ENCODE measurements around the gene SLC45A1.

Gene SLC45A1

DNA sequence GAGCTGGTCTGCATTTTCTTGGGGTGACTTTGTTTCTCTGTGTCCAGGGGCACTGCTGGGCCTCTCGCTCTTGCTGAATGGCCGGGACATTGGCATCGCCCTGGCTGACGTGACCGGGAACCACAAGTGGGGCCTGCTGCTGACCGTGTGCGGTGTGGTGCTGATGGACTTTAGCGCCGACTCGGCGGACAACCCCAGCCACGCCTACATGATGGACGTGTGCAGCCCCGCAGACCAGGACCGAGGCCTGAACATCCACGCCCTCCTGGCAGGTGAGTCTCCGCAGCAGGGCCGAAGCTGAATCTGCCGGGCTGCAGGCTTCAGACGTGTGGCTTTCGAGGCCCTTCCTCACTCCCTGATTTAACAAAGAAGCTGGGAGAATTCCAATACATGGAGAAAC lies 7.9 kb downstream of the SLC45A1 start:
- no peaks in the 10 kb centered on the region for H3K9me3 ChIP-seq (ENCODE audit: control insufficient read depth, insufficient read depth, low read length)
- H3K4me3 ChIP-seq (ENCODE audit: low read length): no peak overlapping the region
- no peak for DNase-seq (ENCODE audit: low read depth, low spot score)
- H3K36me3 ChIP-seq (ENCODE audit: control insufficient read depth, insufficient read depth, low read length): no peaks in the 10 kb centered on the region
- H3K4me1 ChIP-seq (ENCODE audit: control insufficient read depth, insufficient read depth, low read length): peaks cover 4% of the 10 kb centered on the region; the same call in 1 of the 2 replicates
- no peak overlapping the region for H3K27ac ChIP-seq (ENCODE audit: low read length)
- no CpG with 5 or more reads among the region's 21 CpGs for WGBS (ENCODE audit: insufficient coverage, insufficient read length)
- no peaks in the 10 kb centered on the region for H3K27me3 ChIP-seq (ENCODE audit: control insufficient read depth, insufficient read depth, low read length)

GRCh38 chr1:8326265-8326664 lies 8.4 kb downstream of the SLC45A1 start:
- no CpG with 5 or more reads among the region's 13 CpGs for WGBS (ENCODE audit: insufficient coverage, insufficient read length)
- Histone ChIP-seq H3K27ac (ENCODE audit: low read length) (no peak overlapping the region), H3K36me3 (ENCODE audit: control insufficient read depth, insufficient read depth, low read length) (no peaks in the 10 kb centered on the region), H3K4me1 (ENCODE audit: control insufficient read depth, insufficient read depth, low read length) (peaks cover 4% of the 10 kb centered on the region; the same call in 1 of the 2 replicates), H3K9me3 (ENCODE audit: control insufficient read depth, insufficient read depth, low read length) (no peaks in the 10 kb centered on the region), H3K4me3 (ENCODE audit: low read length) (no peak overlapping the region), H3K27me3 (ENCODE audit: control insufficient read depth, insufficient read depth, low read length) (no peaks in the 10 kb centered on the region)
- DNase-seq (ENCODE audit: low read depth, low spot score): no peak

DNA sequence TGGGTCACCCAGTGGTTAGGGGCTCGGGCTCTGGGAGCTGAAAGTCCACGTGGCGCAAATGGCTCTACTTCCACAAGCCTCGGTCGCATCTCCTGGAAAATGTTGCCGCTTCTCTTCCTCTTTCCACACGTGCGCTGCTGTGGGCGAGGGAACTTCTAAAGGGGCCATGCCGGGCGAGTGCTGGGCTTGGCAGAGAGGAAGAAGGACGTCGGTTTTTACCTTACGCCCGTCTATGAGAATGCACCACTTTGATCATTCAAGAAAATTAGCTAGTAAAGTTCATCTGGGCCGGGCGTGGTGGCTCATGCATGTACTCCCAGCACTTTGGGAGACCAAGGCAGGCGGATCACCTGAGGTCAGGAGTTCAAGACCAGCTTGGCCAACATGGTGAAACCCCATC lies 10.4 kb downstream of the SLC45A1 start:
- H3K27me3 ChIP-seq (ENCODE audit: control insufficient read depth, insufficient read depth, low read length): no peaks in the 10 kb centered on the region
- H3K9me3 ChIP-seq (ENCODE audit: control insufficient read depth, insufficient read depth, low read length): no peaks in the 10 kb centered on the region
- H3K36me3 ChIP-seq (ENCODE audit: control insufficient read depth, insufficient read depth, low read length): no peaks in the 10 kb centered on the region
- no peak overlapping the region for H3K27ac ChIP-seq (ENCODE audit: low read length)
- DNase-seq (ENCODE audit: low read depth, low spot score): no peak
- H3K4me3 ChIP-seq (ENCODE audit: low read length): no peak overlapping the region
- peaks cover 4% of the 10 kb centered on the region; the same call in 1 of the 2 replicates for H3K4me1 ChIP-seq (ENCODE audit: control insufficient read depth, insufficient read depth, low read length)
- no CpG with 5 or more reads among the region's 18 CpGs for WGBS (ENCODE audit: insufficient coverage, insufficient read length)

- H3K27ac ChIP-seq (ENCODE audit: low read length): no peak overlapping the region
- WGBS (ENCODE audit: insufficient coverage, insufficient read length): no CpG with 5 or more reads among the region's 12 CpGs
- no peak overlapping the region for H3K4me3 ChIP-seq (ENCODE audit: low read length)
- H3K9me3 ChIP-seq (ENCODE audit: control insufficient read depth, insufficient read depth, low read length): no peaks in the 10 kb centered on the region
- H3K4me1 ChIP-seq (ENCODE audit: control insufficient read depth, insufficient read depth, low read length): peaks cover 4% of the 10 kb centered on the region; the same call in 1 of the 2 replicates
- H3K36me3 ChIP-seq (ENCODE audit: control insufficient read depth, insufficient read depth, low read length): no peaks in the 10 kb centered on the region
- no peaks in the 10 kb centered on the region for H3K27me3 ChIP-seq (ENCODE audit: control insufficient read depth, insufficient read depth, low read length)
- no peak for DNase-seq (ENCODE audit: low read depth, low spot score)
Observed at GRCh38 chr1:8329439-8329838, 11.5 kb downstream of the SLC45A1 start.

- H3K27me3 ChIP-seq (ENCODE audit: control insufficient read depth, insufficient read depth, low read length): no peaks in the 10 kb centered on the region
- H3K9me3 ChIP-seq (ENCODE audit: control insufficient read depth, insufficient read depth, low read length): no peaks in the 10 kb centered on the region
- H3K27ac ChIP-seq (ENCODE audit: low read length): no peak overlapping the region
- DNase-seq (ENCODE audit: low read depth, low spot score): no peak
- no peak overlapping the region for H3K4me3 ChIP-seq (ENCODE audit: low read length)
- H3K36me3 ChIP-seq (ENCODE audit: control insufficient read depth, insufficient read depth, low read length): no peaks in the 10 kb centered on the region
- peaks cover 4% of the 10 kb centered on the region; the same call in 1 of the 2 replicates for H3K4me1 ChIP-seq (ENCODE audit: control insufficient read depth, insufficient read depth, low read length)
- WGBS (ENCODE audit: insufficient coverage, insufficient read length): no CpG with 5 or more reads among the region's 14 CpGs
Observed at GRCh38 chr1:8329858-8330257, 11.9 kb downstream of the SLC45A1 start.

- H3K27ac ChIP-seq (ENCODE audit: low read length): no peak overlapping the region
- H3K4me1 ChIP-seq (ENCODE audit: control insufficient read depth, insufficient read depth, low read length): peaks cover 4% of the 10 kb centered on the region; the same call in 1 of the 2 replicates
- no peak for DNase-seq (ENCODE audit: low read depth, low spot score)
- H3K36me3 ChIP-seq (ENCODE audit: control insufficient read depth, insufficient read depth, low read length): no peaks in the 10 kb centered on the region
- no peaks in the 10 kb centered on the region for H3K9me3 ChIP-seq (ENCODE audit: control insufficient read depth, insufficient read depth, low read length)
- no CpG with 5 or more reads among the region's 47 CpGs for WGBS (ENCODE audit: insufficient coverage, insufficient read length)
- no peak overlapping the region for H3K4me3 ChIP-seq (ENCODE audit: low read length)
- no peaks in the 10 kb centered on the region for H3K27me3 ChIP-seq (ENCODE audit: control insufficient read depth, insufficient read depth, low read length)
Observed at GRCh38 chr1:8330271-8331125, 12.6 kb downstream of the SLC45A1 start.

GRCh38 chr1:8332806-8333205 lies 14.9 kb downstream of the SLC45A1 start:
- no peak overlapping the region for H3K4me3 ChIP-seq (ENCODE audit: low read length)
- no peaks in the 10 kb centered on the region for H3K27me3 ChIP-seq (ENCODE audit: control insufficient read depth, insufficient read depth, low read length)
- DNase-seq (ENCODE audit: low read depth, low spot score): no peak
- H3K36me3 ChIP-seq (ENCODE audit: control insufficient read depth, insufficient read depth, low read length): no peaks in the 10 kb centered on the region
- peaks cover 4% of the 10 kb centered on the region; the same call in 1 of the 2 replicates for H3K4me1 ChIP-seq (ENCODE audit: control insufficient read depth, insufficient read depth, low read length)
- no peaks in the 10 kb centered on the region for H3K9me3 ChIP-seq (ENCODE audit: control insufficient read depth, insufficient read depth, low read length)
- H3K27ac ChIP-seq (ENCODE audit: low read length): no peak overlapping the region
- no CpG with 5 or more reads among the region's 16 CpGs for WGBS (ENCODE audit: insufficient coverage, insufficient read length)

- Histone ChIP-seq H3K4me1 (ENCODE audit: control insufficient read depth, insufficient read depth, low read length) (peaks cover 4% of the 10 kb centered on the region; the same call in 1 of the 2 replicates), H3K27me3 (ENCODE audit: control insufficient read depth, insufficient read depth, low read length) (no peaks in the 10 kb centered on the region), H3K27ac (ENCODE audit: low read length) (no peak overlapping the region), H3K9me3 (ENCODE audit: control insufficient read depth, insufficient read depth, low read length) (no peaks in the 10 kb centered on the region), H3K36me3 (ENCODE audit: control insufficient read depth, insufficient read depth, low read length) (no peaks in the 10 kb centered on the region), H3K4me3 (ENCODE audit: low read length) (no peak overlapping the region)
- WGBS (ENCODE audit: insufficient coverage, insufficient read length): no CpG with 5 or more reads among the region's 16 CpGs
- DNase-seq (ENCODE audit: low read depth, low spot score): no peak
Observed at GRCh38 chr1:8333246-8333987, 15.5 kb downstream of the SLC45A1 start.

DNA sequence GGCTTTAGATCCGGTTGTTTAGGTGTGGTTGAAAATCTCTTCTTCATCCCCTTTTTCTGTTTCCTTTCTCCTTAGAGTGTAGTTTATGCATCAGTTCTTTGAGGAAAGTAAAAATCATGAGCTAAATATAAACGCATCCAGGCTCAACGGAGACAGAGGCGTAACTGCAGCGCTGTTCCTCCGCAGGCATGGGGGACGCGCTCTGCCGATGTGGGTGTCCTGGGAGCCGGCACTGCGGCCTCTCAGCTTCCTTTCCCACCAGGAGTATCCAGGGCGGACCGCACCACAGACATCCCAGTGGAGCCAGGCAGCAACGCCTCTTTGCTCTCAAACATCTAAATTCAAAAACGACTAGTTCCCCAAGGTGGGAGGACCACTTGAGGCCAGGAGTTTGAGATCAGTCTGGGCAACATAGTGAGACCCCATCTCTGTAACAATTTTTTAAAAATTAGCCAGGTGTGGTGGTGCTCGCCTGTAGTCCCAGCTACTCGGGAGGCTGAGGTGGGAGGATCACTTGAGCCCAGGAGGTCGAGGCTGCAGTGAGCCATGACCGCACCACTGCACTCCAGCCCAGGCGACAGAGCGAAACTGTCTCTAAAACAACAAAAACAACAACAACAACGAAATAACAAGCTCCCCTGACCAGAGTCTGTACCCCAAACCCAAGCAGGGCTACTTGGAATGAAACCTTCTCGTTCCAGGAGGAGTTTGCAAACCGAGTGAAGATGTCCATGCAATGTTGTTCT lies 16.4 kb downstream of the SLC45A1 start:
- Histone ChIP-seq H3K4me3 (ENCODE audit: low read length) (no peak overlapping the region), H3K9me3 (ENCODE audit: control insufficient read depth, insufficient read depth, low read length) (no peaks in the 10 kb centered on the region), H3K4me1 (ENCODE audit: control insufficient read depth, insufficient read depth, low read length) (peaks cover 4% of the 10 kb centered on the region; the same call in 1 of the 2 replicates), H3K27ac (ENCODE audit: low read length) (no peak overlapping the region), H3K36me3 (ENCODE audit: control insufficient read depth, insufficient read depth, low read length) (no peaks in the 10 kb centered on the region), H3K27me3 (ENCODE audit: control insufficient read depth, insufficient read depth, low read length) (no peaks in the 10 kb centered on the region)
- WGBS (ENCODE audit: insufficient coverage, insufficient read length): no CpG with 5 or more reads among the region's 24 CpGs
- no peak for DNase-seq (ENCODE audit: low read depth, low spot score)

DNA sequence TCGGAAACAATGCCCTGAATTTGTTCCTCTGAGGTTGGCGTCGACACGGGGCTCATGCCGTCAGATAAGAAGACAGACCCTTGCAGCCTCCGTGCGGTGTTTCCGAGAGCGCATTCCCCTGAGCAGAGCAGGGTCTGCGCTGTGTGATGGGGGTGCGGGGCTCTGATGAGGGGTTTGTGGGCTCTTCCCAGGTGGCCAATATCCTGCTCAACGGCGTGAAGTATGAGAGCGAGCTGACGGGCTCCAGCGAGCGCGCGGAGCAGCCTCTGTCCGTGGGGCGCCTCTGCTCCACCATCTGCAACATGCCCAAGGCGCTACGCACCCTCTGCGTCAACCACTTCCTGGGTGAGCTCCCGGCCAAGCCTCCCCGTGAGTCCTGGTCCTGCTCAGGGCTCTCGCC lies 17.3 kb downstream of the SLC45A1 start:
- H3K27me3 ChIP-seq (ENCODE audit: control insufficient read depth, insufficient read depth, low read length): no peaks in the 10 kb centered on the region
- no peak overlapping the region for H3K4me3 ChIP-seq (ENCODE audit: low read length)
- WGBS (ENCODE audit: insufficient coverage, insufficient read length): no CpG with 5 or more reads among the region's 27 CpGs
- no peaks in the 10 kb centered on the region for H3K9me3 ChIP-seq (ENCODE audit: control insufficient read depth, insufficient read depth, low read length)
- H3K4me1 ChIP-seq (ENCODE audit: control insufficient read depth, insufficient read depth, low read length): peaks cover 2% of the 10 kb centered on the region; the same call in 1 of the 2 replicates
- no peaks in the 10 kb centered on the region for H3K36me3 ChIP-seq (ENCODE audit: control insufficient read depth, insufficient read depth, low read length)
- no peak for DNase-seq (ENCODE audit: low read depth, low spot score)
- H3K27ac ChIP-seq (ENCODE audit: low read length): no peak overlapping the region

Data from iPS DF 6.9 (cell line).